Measurements from ENCODE around the gene MB21D2.

DNA sequence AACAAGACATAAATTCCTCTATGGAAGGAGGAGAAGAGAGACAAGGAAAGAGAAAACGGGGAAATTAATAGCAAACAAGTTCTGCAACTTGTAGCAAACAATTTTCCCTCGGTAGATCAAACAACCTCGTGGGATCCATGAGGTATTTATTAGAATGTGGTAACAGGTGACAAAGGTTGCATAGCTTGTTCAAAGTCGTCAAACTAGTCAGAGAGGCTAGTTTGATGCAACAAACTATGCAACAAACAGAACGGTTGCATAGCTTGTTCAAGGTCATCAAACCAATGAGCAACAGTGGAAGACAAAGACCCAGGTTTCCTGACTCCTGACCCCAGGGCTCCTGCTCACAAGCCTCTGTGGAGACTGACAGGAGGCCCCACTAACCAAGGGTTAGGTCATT, 20.7 kb downstream of the MB21D2 start:
- TF ChIP-seq POLR2AphosphoS5 (IDR thresholded peaks at IDR 0.05; ENCODE audit: low read depth, low read length) = no peak
- no peak for TF ChIP-seq POLR2A (IDR thresholded peaks at IDR 0.05; ENCODE audit: low read depth, low read length)
- TF ChIP-seq TAF1 (IDR thresholded peaks at IDR 0.05; ENCODE audit: low read depth, low read length) = no peak
- no peak for TF ChIP-seq POU2F2 (IDR thresholded peaks at IDR 0.05; ENCODE audit: low read depth, low read length)
- TF ChIP-seq SPI1 (IDR thresholded peaks at IDR 0.05; ENCODE audit: low read depth, low read length) = no peak
- no peak for TF ChIP-seq PAX5 (IDR thresholded peaks at IDR 0.05; ENCODE audit: insufficient read depth, low read length, severe bottlenecking)
